HEK293 (cell line): ENCODE data around the gene PMVK.

Experiments used
- CTCF ChIA-PET: fragments of 350-600 bp; formaldehyde crosslinking; extraction: SDS; loops from one replicate; lab custom pipeline; 2021; ENCODE audit warnings: antibody characterized with exemption; lab: Yijun Ruan, JAX
- POLR2A ChIA-PET: fragments of 300-600 bp; formaldehyde crosslinking; extraction: SDS; loops from one replicate; lab custom pipeline; 2020; ENCODE audit warnings: antibody characterized with exemption, inconsistent platforms; lab: Yijun Ruan, JAX
- H3K27ac ChIP-seq: fragments of 200-500 bp; sonication (Bioruptor generic); 2 replicates; pipeline ENCODE4 v1.5.1; 2014; ENCODE audit warnings: low read depth, low read length, control low read depth, inconsistent platforms; ENCODE audit errors: extremely low read depth
- H3K36me3 ChIP-seq, 2 experiments: fragments of 200-500 bp in 1 of 2; sonication (Bioruptor generic) in 1 of 2; 1 replicate in 1 of 2; 2 replicates in 1 of 2; pipeline ENCODE4 v1.5.1; 2014 to 2017; ENCODE audit warnings: inconsistent platforms in 2 of 2, low read length in 2 of 2; ENCODE audit not compliant: control insufficient read depth in 2 of 2, insufficient read depth in 1 of 2
- H3K4me1 ChIP-seq: fragments of 200-500 bp; sonication (Bioruptor generic); 2 replicates; pipeline ENCODE4 v1.5.1; 2014; ENCODE audit warnings: mild to moderate bottlenecking, low read length, inconsistent platforms; ENCODE audit not compliant: control insufficient read depth, insufficient read depth
- H3K4me3 ChIP-seq: 2 replicates; pipeline ENCODE4 v1.5.1; 2011; ENCODE audit warnings: low read depth, mild to moderate bottlenecking, control low read depth, low read length, moderate library complexity
- H3K9me3 ChIP-seq: fragments of 200-500 bp; sonication (Bioruptor generic); 2 replicates; pipeline ENCODE4 v1.5.1; 2014; ENCODE audit warnings: low read depth, low read length, inconsistent platforms; ENCODE audit not compliant: control insufficient read depth, insufficient read depth
- BCL11A ChIP-seq: fragments of 450-650 bp; formaldehyde crosslinking; IDR thresholded peaks from 2 replicates; pipeline ENCODE4 v1.5.1; 2016; ENCODE audit warnings: low read depth, missing biosample characterization, missing genetic modification characterization
- GLIS2 ChIP-seq: fragments of 450-650 bp; formaldehyde crosslinking; IDR thresholded peaks from 2 replicates; pipeline ENCODE4 v1.5.1; 2016; ENCODE audit warnings: missing biosample characterization, missing genetic modification characterization
- HIC1 ChIP-seq: fragments of 450-650 bp; formaldehyde crosslinking; IDR thresholded peaks from 2 replicates; pipeline ENCODE4 v1.5.1; 2016; ENCODE audit warnings: missing biosample characterization, missing genetic modification characterization
- PBX3 ChIP-seq: sonication (generic); formaldehyde crosslinking; IDR thresholded peaks from 2 replicates; pipeline ENCODE4 v1.8.1; 2022; ENCODE audit warnings: mild to moderate bottlenecking, moderate library complexity, missing genetic modification reagents
- PRDM1 ChIP-seq: fragments of 450-650 bp; formaldehyde crosslinking; IDR thresholded peaks from 2 replicates; pipeline ENCODE4; 2016; ENCODE audit warnings: missing biosample characterization, missing genetic modification characterization
- PRDM4 ChIP-seq: fragments of 450-650 bp; formaldehyde crosslinking; IDR thresholded peaks from 2 replicates; pipeline ENCODE4 v1.5.1; 2017; ENCODE audit warnings: missing biosample characterization, missing genetic modification characterization
- ZNF10 ChIP-seq: fragments of 450-650 bp; formaldehyde crosslinking; IDR thresholded peaks from 2 replicates; pipeline ENCODE4 v1.5.1; 2017; ENCODE audit warnings: missing biosample characterization, missing genetic modification characterization
- ZNF175 ChIP-seq: fragments of 450-650 bp; formaldehyde crosslinking; IDR thresholded peaks from 2 replicates; pipeline ENCODE4 v1.5.1; 2016; ENCODE audit warnings: missing biosample characterization, missing genetic modification characterization
- ZNF18 ChIP-seq: fragments of 450-650 bp; formaldehyde crosslinking; IDR thresholded peaks from 2 replicates; pipeline ENCODE4 v1.5.1; 2016; ENCODE audit warnings: missing biosample characterization, missing genetic modification characterization
- ZNF398 ChIP-seq: fragments of 450-650 bp; formaldehyde crosslinking; IDR thresholded peaks from 2 replicates; pipeline ENCODE4 v1.5.1; 2017; ENCODE audit warnings: missing biosample characterization, missing genetic modification characterization
- ZNF426 ChIP-seq: fragments of 450-650 bp; formaldehyde crosslinking; IDR thresholded peaks from 2 replicates; pipeline ENCODE4 v1.5.1; 2017; ENCODE audit warnings: missing biosample characterization, missing genetic modification characterization, mild to moderate bottlenecking, inconsistent platforms, moderate library complexity
- ZNF473 ChIP-seq: fragments of 450-650 bp; formaldehyde crosslinking; IDR thresholded peaks from 2 replicates; pipeline ENCODE4 v1.5.1; 2017; ENCODE audit warnings: missing biosample characterization, missing genetic modification characterization
- ZSCAN18 ChIP-seq: fragments of 450-650 bp; formaldehyde crosslinking; IDR thresholded peaks from 2 replicates; pipeline ENCODE4 v1.5.1; 2016; ENCODE audit warnings: missing biosample characterization, missing genetic modification characterization
- ZSCAN4 ChIP-seq: fragments of 450-650 bp; formaldehyde crosslinking; IDR thresholded peaks from 2 replicates; pipeline ENCODE4 v1.5.1; 2017; ENCODE audit warnings: missing biosample characterization, missing genetic modification characterization

Gene PMVK

GRCh38 chr1:154960446-154961136, 24.1 kb upstream of the PMVK start:
- H3K4me1 ChIP-seq = peaks cover 10% of the 10 kb centered on the region
- TF ChIP-seq PRDM1 (tag by site-specific recombination) (peak; percentile 62), BCL11A (no peak)
- ChIA-PET POLR2A (interaction anchor here (0.7 to 2.9 kb wide), 10 partner anchors 9 to 492 kb away, joined by 3 to 69 read pairs (median 5); partner anchors contain the start of genes FLAD1, PMVK and SHC1), CTCF (interaction anchor here (0.6 to 2.5 kb wide), 10 partner anchors 9 to 57 kb away, joined by 3 to 16 read pairs (median 5); partner anchors contain the start of genes FLAD1, LENEP and PMVK)
- H3K36me3 ChIP-seq = peaks cover 3 to 49% of the 10 kb centered on the region in 2 experiments
- peak overlapping the region; percentile 94 for H3K27ac ChIP-seq
- peak overlapping the region; percentile 90 for H3K4me3 ChIP-seq
- H3K9me3 ChIP-seq = no peaks in the 10 kb centered on the region

- Histone ChIP-seq H3K36me3 (peaks cover 3 to 38% of the 10 kb centered on the region in 2 experiments), H3K4me3 (no peak overlapping the region), H3K9me3 (no peaks in the 10 kb centered on the region), H3K4me1 (peaks cover 10% of the 10 kb centered on the region), H3K27ac (no peak overlapping the region)
- ChIA-PET POLR2A (no interaction called here), CTCF (interaction anchor here (0.7 kb wide), 1 partner anchor 55 kb away, joined by 3 read pairs; no protein-coding TSS in a partner anchor)
- TF ChIP-seq ZNF18 (tag by site-specific recombination) (no peak), ZNF175 (tag by site-specific recombination) (no peak), ZNF10 (tag by site-specific recombination) (no peak), ZSCAN4 (tag by site-specific recombination) (no peak), PBX3 (CRISPR knock-in tag) (no peak), GLIS2 (tag by site-specific recombination) (0 out of 2 replicates have a peak, but pooled peaks have one; percentile 39), ZNF426 (no peak), PRDM4 (tag by site-specific recombination) (no peak), ZNF473 (no peak)
These were observed 22.9 kb upstream of the PMVK start for GRCh38 chr1:154959426-154959780.

GRCh38 chr1:154958681-154959425, 22.3 kb upstream of the PMVK start:
- no peak overlapping the region for H3K27ac ChIP-seq
- POLR2A ChIA-PET = interaction anchor here (3.9 kb wide), 1 partner anchor 13 kb away, joined by 41 read pairs; the partner anchor contains the start of gene SHC1
- peaks cover 10% of the 10 kb centered on the region for H3K4me1 ChIP-seq
- no peaks in the 10 kb centered on the region for H3K9me3 ChIP-seq
- H3K4me3 ChIP-seq = no peak overlapping the region
- TF ChIP-seq ZNF398 (tag by site-specific recombination) (no peak), ZSCAN18 (tag by site-specific recombination) (no peak), HIC1 (tag by site-specific recombination) (0 out of 2 replicates have a peak, but pooled peaks have one; percentile 36)
- TF ChIP-seq, all 188 proteins: peak for 1
- peaks cover 3 to 32% of the 10 kb centered on the region in 2 experiments for H3K36me3 ChIP-seq
- CTCF ChIA-PET = interaction anchor here (0.6 kb wide), 1 partner anchor 210 kb away, joined by 3 read pairs; no protein-coding TSS in a partner anchor
